ENCODE measurements around the gene LGR4. TPM values are rescaled to one million over a fixed set of nuclear protein-coding genes. Genes with fewer than 3 reads are reported as not detected.

The LGR4 gene
- total RNA-seq, 4 donors from 2014 or later: 18.1 to 31.5 (median 26.1) TPM

DNA sequence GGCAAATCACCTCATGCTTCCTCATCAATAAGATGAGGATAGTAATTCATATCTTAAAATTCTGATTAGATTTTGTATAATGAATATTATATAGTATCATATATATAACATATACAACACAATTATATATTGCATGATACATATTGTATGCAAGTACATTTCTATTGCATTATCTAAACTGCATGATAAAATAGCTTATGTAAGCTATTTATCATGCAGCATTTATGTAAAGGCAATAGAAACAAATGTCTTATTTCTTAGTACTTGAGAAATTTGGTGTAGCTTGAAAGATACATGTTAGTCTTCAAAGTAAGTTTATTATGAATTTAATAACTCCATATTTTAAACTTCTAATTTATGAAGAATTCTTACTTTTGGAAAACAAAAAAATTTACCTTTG lies 28.5 kb upstream of the LGR4 start:
- DNase-seq (ENCODE audit: low spot score) (no peak), ATAC-seq (ENCODE audit: low FRiP score) (no peak)
- TF ChIP-seq, protein P1, sequence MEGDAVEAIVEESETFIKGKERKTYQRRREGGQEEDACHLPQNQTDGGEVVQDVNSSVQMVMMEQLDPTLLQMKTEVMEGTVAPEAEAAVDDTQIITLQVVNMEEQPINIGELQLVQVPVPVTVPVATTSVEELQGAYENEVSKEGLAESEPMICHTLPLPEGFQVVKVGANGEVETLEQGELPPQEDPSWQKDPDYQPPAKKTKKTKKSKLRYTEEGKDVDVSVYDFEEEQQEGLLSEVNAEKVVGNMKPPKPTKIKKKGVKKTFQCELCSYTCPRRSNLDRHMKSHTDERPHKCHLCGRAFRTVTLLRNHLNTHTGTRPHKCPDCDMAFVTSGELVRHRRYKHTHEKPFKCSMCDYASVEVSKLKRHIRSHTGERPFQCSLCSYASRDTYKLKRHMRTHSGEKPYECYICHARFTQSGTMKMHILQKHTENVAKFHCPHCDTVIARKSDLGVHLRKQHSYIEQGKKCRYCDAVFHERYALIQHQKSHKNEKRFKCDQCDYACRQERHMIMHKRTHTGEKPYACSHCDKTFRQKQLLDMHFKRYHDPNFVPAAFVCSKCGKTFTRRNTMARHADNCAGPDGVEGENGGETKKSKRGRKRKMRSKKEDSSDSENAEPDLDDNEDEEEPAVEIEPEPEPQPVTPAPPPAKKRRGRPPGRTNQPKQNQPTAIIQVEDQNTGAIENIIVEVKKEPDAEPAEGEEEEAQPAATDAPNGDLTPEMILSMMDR (IDR thresholded peaks at IDR 0.05): no peak

DNA sequence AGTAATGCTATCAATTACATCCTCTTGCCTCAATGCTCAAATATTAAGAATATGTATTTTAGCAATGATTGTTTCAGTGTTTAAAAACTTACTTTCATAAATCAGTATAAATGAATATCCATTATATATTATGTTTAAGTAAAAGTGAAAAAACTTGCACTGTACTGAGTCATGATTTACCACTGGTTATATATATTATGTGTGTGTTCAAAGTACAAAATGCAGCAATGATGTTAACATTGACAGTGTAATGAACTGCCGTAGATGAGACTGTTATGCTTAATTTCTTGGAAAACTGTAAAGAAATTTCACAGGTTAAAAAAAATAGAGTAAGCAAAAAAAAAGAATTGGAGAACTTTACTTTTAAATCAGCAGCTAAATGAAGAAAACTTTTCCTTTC lies 25.3 kb upstream of the LGR4 start:
- DNase-seq (ENCODE audit: low spot score): no peak
- no peak for ATAC-seq (ENCODE audit: low FRiP score)
- TF ChIP-seq, protein P1 (IDR thresholded peaks at IDR 0.05): no peak

DNA sequence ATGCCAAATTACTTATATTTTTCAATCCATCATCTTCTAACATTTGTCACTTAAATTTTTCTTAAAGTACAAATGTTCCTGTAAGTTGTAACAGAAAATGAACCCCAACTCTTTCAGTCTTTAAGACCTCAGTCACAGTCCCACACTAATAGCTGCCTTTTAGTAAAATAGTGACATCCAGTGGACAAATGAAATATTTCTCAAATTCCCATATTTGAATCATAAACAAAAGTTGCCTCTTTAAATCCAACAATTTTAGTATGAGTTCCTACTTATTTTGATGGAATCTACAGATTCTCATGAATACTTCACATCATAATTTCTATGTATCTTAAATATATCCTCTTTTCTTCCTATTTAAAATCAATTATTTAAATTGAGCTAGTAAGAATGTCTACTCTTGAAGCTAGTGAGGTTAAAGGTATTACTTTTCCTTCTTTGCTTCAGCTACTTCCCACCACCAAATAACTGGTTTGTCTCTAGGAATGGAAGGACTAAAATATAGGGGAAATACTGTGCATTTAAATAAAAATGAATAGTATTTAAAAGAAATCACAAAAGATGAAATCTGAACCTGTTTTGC lies 24.8 kb upstream of the LGR4 start:
- no peak for ATAC-seq (ENCODE audit: low FRiP score)
- no peak for DNase-seq (ENCODE audit: low spot score)
- TF ChIP-seq, protein P1 (IDR thresholded peaks at IDR 0.05): no peak

DNA sequence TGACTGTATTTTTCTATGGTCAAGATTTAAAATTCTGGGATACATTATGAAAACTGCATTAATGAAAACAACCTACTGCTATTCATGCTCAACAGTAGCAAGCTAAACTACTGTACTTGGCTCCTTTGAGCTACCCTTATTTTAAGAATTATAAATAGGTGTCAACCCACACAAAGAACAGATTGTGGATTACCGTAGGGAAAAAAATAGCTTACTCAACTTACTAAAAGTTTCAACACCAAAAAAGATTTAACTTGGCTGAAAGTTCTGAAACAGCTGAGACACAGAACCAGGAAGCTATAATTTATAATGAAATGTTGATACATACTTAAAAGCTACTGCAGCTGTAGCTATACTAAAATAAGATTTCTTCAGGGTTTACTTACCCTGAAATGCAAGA lies 23.9 kb upstream of the LGR4 start:
- TF ChIP-seq, protein P1 (IDR thresholded peaks at IDR 0.05): no peak
- no peak for DNase-seq (ENCODE audit: low spot score)
- peak; percentile 77 for ATAC-seq (ENCODE audit: low FRiP score)

DNA sequence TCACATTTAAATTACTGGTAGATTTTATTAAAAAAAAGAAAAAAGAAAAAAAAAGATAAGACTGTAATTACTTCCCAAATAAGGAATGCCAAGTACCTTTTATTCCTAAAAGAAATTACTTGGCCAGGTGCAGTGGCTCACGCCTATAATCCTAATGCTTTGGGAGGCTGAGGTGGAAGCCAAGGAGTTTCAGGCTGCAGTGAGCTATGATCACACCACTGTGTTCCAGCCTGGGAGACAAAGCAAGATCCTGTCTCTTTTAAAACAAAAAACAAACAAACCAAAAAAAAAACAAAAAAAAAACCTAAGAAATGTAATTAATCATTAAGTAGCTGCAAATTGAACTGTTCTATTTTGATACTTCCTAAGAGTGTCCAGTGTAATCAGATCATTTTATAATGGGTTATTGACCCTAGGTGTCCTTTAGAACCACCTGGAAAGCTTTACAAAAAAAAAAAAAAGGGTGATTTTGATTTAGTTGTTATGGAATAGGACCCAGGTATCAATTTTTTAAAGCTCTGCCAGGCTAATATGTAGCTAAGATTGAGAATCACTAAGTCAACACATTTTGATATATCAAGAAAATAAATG lies 23.2 kb upstream of the LGR4 start:
- TF ChIP-seq, protein P1 (IDR thresholded peaks at IDR 0.05): no peak
- ATAC-seq (ENCODE audit: low FRiP score): no peak
- DNase-seq (ENCODE audit: low spot score): no peak

DNA sequence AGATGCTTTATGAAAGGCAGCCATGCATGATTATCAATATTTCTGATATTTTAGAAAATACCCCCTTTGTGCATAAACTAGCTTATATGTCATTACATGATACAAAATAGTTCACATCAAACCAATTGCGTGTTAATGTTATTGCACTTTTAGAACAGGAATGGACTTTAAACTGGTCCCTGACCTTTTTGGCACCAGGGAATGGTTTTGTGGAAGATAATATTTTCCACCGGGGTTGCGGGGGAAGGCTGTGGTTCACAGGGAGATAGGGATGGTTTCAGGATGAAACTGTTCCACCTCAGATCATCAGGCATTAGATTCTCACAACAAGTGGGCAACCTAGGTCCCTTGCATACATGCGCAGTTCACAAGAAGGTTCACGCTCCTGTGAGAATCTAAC lies 16.5 kb upstream of the LGR4 start:
- TF ChIP-seq, protein P1 (IDR thresholded peaks at IDR 0.05): no peak
- ATAC-seq (ENCODE audit: low FRiP score) (no peak), DNase-seq (ENCODE audit: low spot score) (no peak)

DNA sequence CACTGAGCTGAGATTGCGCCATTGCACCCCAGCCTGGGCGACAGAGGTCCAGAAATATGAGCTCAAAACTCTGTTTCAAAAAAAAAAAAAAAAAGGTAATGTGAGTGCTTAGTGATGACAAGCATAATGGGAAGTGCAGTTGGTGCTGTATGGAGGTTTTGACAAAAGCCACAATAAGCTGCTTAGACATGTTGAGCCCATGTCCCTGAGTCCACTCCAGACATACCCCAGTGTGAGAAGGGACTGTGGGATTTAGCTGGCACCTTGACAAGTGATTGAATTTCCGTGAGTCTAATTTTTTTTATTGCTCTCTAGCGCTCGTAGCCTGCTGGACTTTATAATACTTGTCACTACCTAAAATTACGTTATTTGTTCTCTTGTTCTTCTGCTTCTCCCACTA lies 15.1 kb upstream of the LGR4 start:
- no peak for ATAC-seq (ENCODE audit: low FRiP score)
- no peak for DNase-seq (ENCODE audit: low spot score)
- TF ChIP-seq, protein P1 (IDR thresholded peaks at IDR 0.05): no peak
